ENCODE data around the gene CCDC154. TPM values are rescaled to one million over a fixed set of nuclear protein-coding genes. Genes with fewer than 3 reads are reported as not detected.

Gene CCDC154
- total and polyA plus RNA-seq, 2 experiments from 2014 or later = 0.31 TPM; not detected in 1

- Mint-ChIP-seq H3K27me3 (ENCODE audit: insufficient read depth, low read depth, poor library complexity) (peaks cover 9% of the 10 kb centered on the region), H3K36me3 (ENCODE audit: low read depth) (peaks cover 12% of the 10 kb centered on the region), H3K9me3 (no peaks in the 10 kb centered on the region), H3K4me1 (no peaks in the 10 kb centered on the region), H3K27ac (no peak overlapping the region), H3K4me3 (no peak overlapping the region)
- no peaks in the 10 kb centered on the region for H3K4me1 ChIP-seq (ENCODE audit: insufficient read depth)
- no peak for ATAC-seq
- no peak overlapping the region for H3K27ac ChIP-seq (ENCODE audit: low read depth)
- H3K4me2 ChIP-seq = no peak overlapping the region
- H3K27me3 ChIP-seq (ENCODE audit: insufficient read depth) = no peaks in the 10 kb centered on the region
- TF ChIP-seq ZNF114 (CRISPR knock-in tag; IDR thresholded peaks at IDR 0.05) = no peak
- no peak for TF ChIP-seq JUNB (IDR thresholded peaks at IDR 0.05; ENCODE audit: unreplicated experiment)
- no peak for TF ChIP-seq STAT1 (IDR thresholded peaks at IDR 0.05; ENCODE audit: unreplicated experiment)
- no peak for TF ChIP-seq NANOG (IDR thresholded peaks at IDR 0.05; ENCODE audit: borderline replicate concordance)
- TF ChIP-seq EZH2phosphoT487 (IDR thresholded peaks at IDR 0.05; ENCODE audit: unreplicated experiment) = no peak
- TF ChIP-seq ZNF331 (CRISPR knock-in tag; IDR thresholded peaks at IDR 0.05; ENCODE audit: low read depth) = no peak
- no peak for TF ChIP-seq REST (IDR thresholded peaks at IDR 0.05; ENCODE audit: unreplicated experiment)
- TF ChIP-seq ZNF462 (CRISPR knock-in tag; IDR thresholded peaks at IDR 0.05) = no peak
- no peak for TF ChIP-seq ETS1 (IDR thresholded peaks at IDR 0.05)
- TF ChIP-seq EZH2 (IDR thresholded peaks at IDR 0.05; ENCODE audit: low read depth, unreplicated experiment) = no peak
- no peak for TF ChIP-seq POLR2AphosphoS5 (IDR thresholded peaks at IDR 0.05; ENCODE audit: low read depth)
- no peak for TF ChIP-seq CTCF (conservative IDR thresholded peaks at IDR 0.05; ENCODE audit: low read depth in 2 of 2)
- TF ChIP-seq CREB1 (CRISPR knock-in tag; IDR thresholded peaks at IDR 0.05; ENCODE audit: low read depth) = no peak
- no peaks in the 10 kb centered on the region for H3K36me3 ChIP-seq (ENCODE audit: insufficient read depth)
- H2AFZ ChIP-seq = no peak overlapping the region
- H3F3A ChIP-seq (replicated peaks; ENCODE audit: low read depth) = no peaks in the 10 kb centered on the region
- DNase-seq (ENCODE audit: low spot score) = no peak
- no peaks in the 10 kb centered on the region for H3K79me2 ChIP-seq (replicated peaks; ENCODE audit: insufficient read depth)
- H3K4me3 ChIP-seq = no peak overlapping the region
- H4K20me1 ChIP-seq (replicated peaks; ENCODE audit: insufficient read depth) = no peaks in the 10 kb centered on the region
- H3K9me2 ChIP-seq (ENCODE audit: insufficient read depth) = no peaks in the 10 kb centered on the region
Measured at GRCh38 chr16:1448536-1449116, 4.3 kb upstream of the CCDC154 start.

Data from GM23338 (cell line).